Transverse colon (tissue), 4 donors: Measurements from ENCODE around the gene CRISPLD2. TPM values are rescaled to one million over a fixed set of nuclear protein-coding genes. Genes with fewer than 3 reads are reported as not detected.
A peak's percentile ranks its signal among the peaks of the same experiment; 100 is the strongest.

Source experiments
- DNase-seq: peaks from one replicate; pipeline ENCODE4 v3.0.0-alpha.2; 2019
- H3K27ac ChIP-seq, 4 donors: fragments of 200-600 bp; sonication (generic); 2 replicates each; pipeline ENCODE4 v1.5.1; 2016 to 2018; ENCODE audit warnings: inconsistent platforms in 4 of 4
- H3K27me3 ChIP-seq: fragments of 200-600 bp; sonication (generic); 2 replicates; pipeline ENCODE4 v1.5.1; 2017; ENCODE audit warnings: inconsistent platforms
- H3K36me3 ChIP-seq, 4 donors: fragments of 200-600 bp; sonication (generic); 2 replicates each; pipeline ENCODE4 v1.5.1; 2017 to 2019; ENCODE audit warnings: inconsistent platforms in 4 of 4
- H3K4me1 ChIP-seq, 4 donors: fragments of 200-600 bp; sonication (generic); 2 replicates each; pipeline ENCODE4 v1.5.1; 2017 to 2020; ENCODE audit warnings: inconsistent platforms in 4 of 4
- H3K4me3 ChIP-seq, 4 donors: fragments of 200-600 bp; sonication (generic); 1 replicate in 1 of 4; 2 replicates in 3 of 4; pipeline versions ENCODE4 v1.5.1 to v1.6.1; 2017 to 2019; ENCODE audit warnings: inconsistent platforms in 4 of 4
- H3K9me3 ChIP-seq, 2 donors: fragments of 200-600 bp; sonication (generic); 2 replicates each; pipeline ENCODE4 v1.5.1; 2017 to 2019; ENCODE audit warnings: inconsistent platforms in 2 of 2
- EP300 ChIP-seq: sonication (generic); formaldehyde crosslinking; IDR thresholded peaks from one replicate; pipeline ENCODE4 v1.6.1; 2017; ENCODE audit warnings: antibody characterized with exemption, low read depth
- POLR2A ChIP-seq: fragments of 450-650 bp; IDR thresholded peaks from one replicate; pipeline ENCODE4 v1.6.1; 2016; ENCODE audit warnings: antibody characterized with exemption, mild to moderate bottlenecking, moderate library complexity
- POLR2AphosphoS5 ChIP-seq, 3 donors: sonication (generic); formaldehyde crosslinking; IDR thresholded peaks; one replicate each; pipeline ENCODE4 v1.6.1; 2016; ENCODE audit warnings: antibody characterized with exemption in 3 of 3
- WGBS, 2 donors: methylation state at CpG; one replicate each; pipeline ENCODE4 v1.1.5; 2018; ENCODE audit warnings: low coverage in 1 of 2; 5-methylcytosine and 5-hydroxymethylcytosine counted together
- in situ Hi-C, 4 donors: fragments of 200-750 bp; cut with MboI; loops; one replicate each; pipeline versions ENCODE4 v1.15.0 to v1.15.1; 2017; ENCODE audit warnings: low sequenced_read_pairs in 3 of 4, low pct_ligation_motif_present in 1 of 4, low pct_unique_long_range_greater_than_20kb in 1 of 4
- intact Hi-C: fragments of 100-400 bp; cut with DNase I; formaldehyde crosslinking; loops from one replicate; pipeline ENCODE4 v1.15.1; 2023; ENCODE audit warnings: low total_unique reads
- total RNA-seq, 4 donors: library from RNA; depleted of rRNA; stranded (reverse); fragments of >200 nt; gene quantifications; one replicate each; pipeline ENCODE4 v1.1.0, GENCODE V29; 2016
- TF ChIP-seq, protein P1 (sequence below), 5 experiments: fragments of 200-600 bp in 3 of 5; fragments of 450-650 bp in 2 of 5; sonication (generic) in 3 of 5; IDR thresholded peaks; 1 replicate in 2 of 5; 2 replicates in 3 of 5; pipeline ENCODE4 v1.5.1; 2016 to 2017; ENCODE audit warnings: antibody characterized with exemption in 5 of 5, inconsistent platforms in 3 of 5, mild to moderate bottlenecking in 2 of 5, moderate library complexity in 1 of 5

Gene CRISPLD2
- total RNA-seq, 4 donors from 2014 or later = 53.4 to 326 (median 71.0) TPM

DNA sequence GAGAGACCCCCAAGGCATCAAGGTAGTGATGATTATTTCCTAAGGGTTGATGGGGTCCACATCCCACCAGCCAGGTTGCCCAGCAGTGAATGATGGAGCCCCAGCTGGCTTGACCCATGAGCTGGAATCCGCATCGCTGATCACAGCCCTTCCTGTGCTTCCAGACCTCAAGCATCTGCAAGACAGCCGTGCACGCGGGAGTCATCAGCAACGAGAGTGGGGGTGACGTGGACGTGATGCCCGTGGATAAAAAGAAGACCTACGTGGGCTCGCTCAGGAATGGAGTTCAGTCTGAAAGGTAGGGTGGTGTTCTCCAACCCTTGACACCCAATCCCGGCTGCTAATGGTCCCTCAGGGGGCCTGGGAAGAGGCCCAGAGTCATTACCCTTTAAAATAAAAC is 69.3 kb downstream of the CRISPLD2 start:
- peaks cover 0 to 5% (median 3%) of the 10 kb centered on the region in 4 donors for H3K36me3 ChIP-seq
- H3K27me3 ChIP-seq = no peaks in the 10 kb centered on the region
- intact Hi-C loops = no loop called here
- H3K4me3 ChIP-seq = no peak overlapping the region
- 73 to 100% methylated on average over 1 to 12 of the region's 12 CpGs for WGBS, 2 donors
- in situ Hi-C loops = no loop called here
- no peak for DNase-seq
- H3K27ac ChIP-seq = no peak overlapping the region
- TF ChIP-seq POLR2A (no peak), POLR2AphosphoS5 (IDR thresholded peaks at IDR 0.05) (no peak), EP300 (no peak)
- TF ChIP-seq, protein P1, sequence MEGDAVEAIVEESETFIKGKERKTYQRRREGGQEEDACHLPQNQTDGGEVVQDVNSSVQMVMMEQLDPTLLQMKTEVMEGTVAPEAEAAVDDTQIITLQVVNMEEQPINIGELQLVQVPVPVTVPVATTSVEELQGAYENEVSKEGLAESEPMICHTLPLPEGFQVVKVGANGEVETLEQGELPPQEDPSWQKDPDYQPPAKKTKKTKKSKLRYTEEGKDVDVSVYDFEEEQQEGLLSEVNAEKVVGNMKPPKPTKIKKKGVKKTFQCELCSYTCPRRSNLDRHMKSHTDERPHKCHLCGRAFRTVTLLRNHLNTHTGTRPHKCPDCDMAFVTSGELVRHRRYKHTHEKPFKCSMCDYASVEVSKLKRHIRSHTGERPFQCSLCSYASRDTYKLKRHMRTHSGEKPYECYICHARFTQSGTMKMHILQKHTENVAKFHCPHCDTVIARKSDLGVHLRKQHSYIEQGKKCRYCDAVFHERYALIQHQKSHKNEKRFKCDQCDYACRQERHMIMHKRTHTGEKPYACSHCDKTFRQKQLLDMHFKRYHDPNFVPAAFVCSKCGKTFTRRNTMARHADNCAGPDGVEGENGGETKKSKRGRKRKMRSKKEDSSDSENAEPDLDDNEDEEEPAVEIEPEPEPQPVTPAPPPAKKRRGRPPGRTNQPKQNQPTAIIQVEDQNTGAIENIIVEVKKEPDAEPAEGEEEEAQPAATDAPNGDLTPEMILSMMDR (IDR thresholded peaks at IDR 0.05) = no peak
- H3K4me1 ChIP-seq = peaks cover 0 to 4% (median 0%) of the 10 kb centered on the region in 4 donors
- no peaks in the 10 kb centered on the region for H3K9me3 ChIP-seq

DNA sequence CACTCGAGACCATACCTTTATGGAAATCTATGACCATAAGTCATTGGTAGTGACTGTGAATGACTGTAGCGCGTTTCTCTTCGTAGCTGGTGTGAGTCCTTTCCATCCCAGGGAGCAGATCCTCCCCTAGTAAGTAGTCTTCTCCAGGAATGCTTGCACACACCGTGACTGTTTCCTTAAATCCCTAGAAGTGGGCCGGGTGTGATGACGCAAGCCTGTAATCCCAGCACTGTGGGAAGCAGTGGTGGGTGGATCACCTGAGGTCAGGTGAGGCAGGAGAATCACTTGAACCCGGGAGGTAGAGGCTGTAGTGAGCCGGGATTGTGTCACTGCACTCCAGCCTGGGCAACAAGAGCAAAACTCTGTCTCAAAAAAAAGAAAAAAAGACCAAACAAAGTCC is 70.6 kb downstream of the CRISPLD2 start:
- 92 to 100% methylated on average over 1 to 9 of the region's 9 CpGs for WGBS, 2 donors
- in situ Hi-C loops = no loop called here
- H3K36me3 ChIP-seq = peaks cover 0 to 5% (median 3%) of the 10 kb centered on the region in 4 donors
- H3K27me3 ChIP-seq = no peaks in the 10 kb centered on the region
- no peak overlapping the region for H3K27ac ChIP-seq
- H3K4me3 ChIP-seq = no peak overlapping the region
- TF ChIP-seq, protein P1 (IDR thresholded peaks at IDR 0.05) = no peak
- TF ChIP-seq POLR2A (no peak), POLR2AphosphoS5 (IDR thresholded peaks at IDR 0.05) (no peak), EP300 (no peak)
- no peaks in the 10 kb centered on the region for H3K4me1 ChIP-seq
- H3K9me3 ChIP-seq = no peaks in the 10 kb centered on the region
- DNase-seq = no peak
- intact Hi-C loops = no loop called here

DNA sequence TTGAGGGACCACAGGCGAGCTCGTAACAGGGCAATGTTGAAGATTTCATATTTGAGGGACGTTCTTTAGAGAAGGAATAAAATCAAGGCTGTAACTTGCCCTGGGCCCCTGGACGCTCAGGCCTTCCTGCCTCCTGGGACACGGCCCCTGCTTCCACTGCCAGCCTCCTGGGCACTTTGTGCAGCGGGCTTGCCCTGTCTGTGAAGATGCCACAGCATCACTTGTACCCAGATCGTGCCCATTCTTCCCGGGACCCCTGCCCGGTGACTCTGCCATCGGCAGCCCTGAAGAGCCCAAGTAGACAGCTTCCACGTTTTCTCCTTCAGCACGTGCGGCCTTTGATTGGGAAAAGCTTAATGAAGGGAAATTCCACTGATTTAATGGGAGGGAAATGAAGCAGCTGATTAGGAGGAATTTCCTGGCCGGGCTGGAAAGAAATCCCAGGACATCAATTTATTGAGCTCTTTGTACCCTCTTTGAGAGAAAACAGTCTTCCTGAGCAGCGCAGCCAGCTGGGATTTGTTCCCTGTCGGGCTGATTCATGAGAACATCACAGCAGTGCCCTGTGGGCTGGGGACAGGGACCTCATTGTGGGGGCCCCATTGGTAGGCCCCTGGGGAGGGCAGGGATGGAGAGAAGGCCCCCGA is 71.5 kb downstream of the CRISPLD2 start:
- in situ Hi-C loops = no loop called here
- 82% methylated on average over 17 of the region's 17 CpGs; no CpG with 5 or more reads in 1 of the 2 donors for WGBS, 2 donors

DNA sequence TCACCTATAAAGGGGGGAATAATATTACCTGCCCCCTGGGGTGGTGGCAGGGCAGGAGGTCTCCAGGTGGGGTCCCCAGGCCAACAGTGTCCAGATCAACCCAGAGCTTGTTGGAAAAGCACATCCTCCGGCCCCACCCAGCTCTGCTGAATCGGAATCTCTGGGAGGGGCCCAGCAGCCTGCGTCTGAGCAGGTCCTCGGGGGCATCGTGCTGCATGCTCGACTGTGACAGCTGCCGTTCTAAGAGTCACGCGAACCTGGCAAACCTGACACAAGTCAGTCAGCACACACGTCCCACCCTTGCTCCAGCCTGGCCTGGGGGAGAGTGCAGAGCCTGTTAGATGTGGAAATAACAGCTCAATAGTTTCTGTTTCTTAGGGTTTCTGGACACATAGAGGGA is 72.3 kb downstream of the CRISPLD2 start:
- H3K9me3 ChIP-seq = no peaks in the 10 kb centered on the region
- H3K27me3 ChIP-seq = no peaks in the 10 kb centered on the region
- in situ Hi-C loops (no loop called here), intact Hi-C loops (no loop called here)
- DNase-seq = no peak
- no peak overlapping the region for H3K27ac ChIP-seq
- no peaks in the 10 kb centered on the region for H3K4me1 ChIP-seq
- TF ChIP-seq POLR2A (no peak), POLR2AphosphoS5 (IDR thresholded peaks at IDR 0.05) (no peak), EP300 (no peak)
- TF ChIP-seq, protein P1 (IDR thresholded peaks at IDR 0.05) = no peak
- 94% methylated on average over 10 of the region's 10 CpGs; no CpG with 5 or more reads in 1 of the 2 donors for WGBS, 2 donors
- peaks cover 0 to 5% (median 3%) of the 10 kb centered on the region in 4 donors for H3K36me3 ChIP-seq
- no peak overlapping the region for H3K4me3 ChIP-seq

More for the DNA sequence above, 71.5 kb downstream of the CRISPLD2 start:
- Histone ChIP-seq H3K4me3 (no peak overlapping the region), H3K36me3 (peaks cover 0 to 5% (median 3%) of the 10 kb centered on the region in 4 donors), H3K27me3 (no peaks in the 10 kb centered on the region), H3K27ac (peak overlapping the region in 1 of 4 donors; percentile 4), H3K9me3 (no peaks in the 10 kb centered on the region), H3K4me1 (no peaks in the 10 kb centered on the region)
- TF ChIP-seq POLR2AphosphoS5 (IDR thresholded peaks at IDR 0.05) (no peak), EP300 (no peak), POLR2A (no peak)
- TF ChIP-seq, protein P1 (IDR thresholded peaks at IDR 0.05) = no peak
- intact Hi-C loops = no loop called here
- DNase-seq = no peak
